Measurements from ENCODE around the gene RELA.

GRCh38 chr11:65700399-65700798 is 37.7 kb upstream of the RELA start:
- TF ChIP-seq ZNF692 (tag by site-specific recombination; IDR thresholded peaks at IDR 0.05) (no peak), ZNF18 (tag by site-specific recombination; IDR thresholded peaks at IDR 0.05) (no peak), CTCF (tag by site-specific recombination; IDR thresholded peaks at IDR 0.05) (no peak), REST (tag by site-specific recombination; IDR thresholded peaks at IDR 0.05) (no peak), TCF7L2 (IDR thresholded peaks at IDR 0.05; ENCODE audit: borderline replicate concordance, low read depth, low read length) (no peak), TSHZ1 (tag by site-specific recombination; IDR thresholded peaks at IDR 0.05; ENCODE audit: borderline replicate concordance) (no peak), ZNF548 (tag by site-specific recombination; IDR thresholded peaks at IDR 0.05) (no peak), ZNF701 (tag by site-specific recombination; IDR thresholded peaks at IDR 0.05) (no peak), KLF16 (tag by site-specific recombination; IDR thresholded peaks at IDR 0.05) (no peak), ZBTB26 (tag by site-specific recombination; optimal IDR thresholded peaks at IDR 0.05) (no peak), ZNF16 (tag by site-specific recombination; IDR thresholded peaks at IDR 0.05; ENCODE audit: low read depth) (no peak), ZNF366 (tag by site-specific recombination; conservative IDR thresholded peaks at IDR 0.05) (no peak)

Data from HEK293 (cell line).